HG02840 (cell line): ENCODE measurements around the gene OR9A4.
"Not testable (repeated sequence)": the region's sequence is repeated elsewhere in the genome, so short reads cannot be mapped to it uniquely, and the experiment has no call there.

ENCODE experiments used
- ATAC-seq: cut with Tn5 transposase; IDR thresholded peaks from one replicate; pipeline ENCODE4 v1.9.1; 2021; ENCODE audit warnings: mild to moderate bottlenecking, moderate library complexity, moderate number of reproducible peaks; ENCODE audit not compliant: unreplicated experiment, low FRiP score

The OR9A4 gene, protein sequence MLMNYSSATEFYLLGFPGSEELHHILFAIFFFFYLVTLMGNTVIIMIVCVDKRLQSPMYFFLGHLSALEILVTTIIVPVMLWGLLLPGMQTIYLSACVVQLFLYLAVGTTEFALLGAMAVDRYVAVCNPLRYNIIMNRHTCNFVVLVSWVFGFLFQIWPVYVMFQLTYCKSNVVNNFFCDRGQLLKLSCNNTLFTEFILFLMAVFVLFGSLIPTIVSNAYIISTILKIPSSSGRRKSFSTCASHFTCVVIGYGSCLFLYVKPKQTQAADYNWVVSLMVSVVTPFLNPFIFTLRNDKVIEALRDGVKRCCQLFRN

DNA sequence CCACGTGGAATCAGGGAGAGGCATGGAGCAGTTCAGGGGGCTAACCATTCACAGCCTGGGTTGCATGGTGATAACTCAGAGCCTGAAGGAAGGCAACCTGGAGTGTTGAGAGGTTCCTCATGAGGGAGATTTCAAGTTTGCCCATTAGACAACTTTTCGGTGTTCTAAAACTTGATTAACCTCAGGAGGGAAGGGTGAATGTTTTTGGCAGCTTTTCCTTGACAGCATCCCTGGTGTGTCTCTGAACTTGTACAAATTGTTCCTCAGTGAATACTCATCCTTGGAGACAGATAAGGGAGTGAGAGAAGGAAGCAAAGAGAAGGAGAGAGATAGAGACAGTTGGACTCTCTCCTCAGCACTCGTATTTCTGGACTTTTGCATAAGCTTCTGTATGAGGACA, at the start of gene OR9A4:
Gene OR9A4 (plus strand): TSS at position 301 of the 400 bp plus-strand sequence. CDS start 2,477 bp downstream, outside the sequence.
- ATAC-seq, result no peak

DNA sequence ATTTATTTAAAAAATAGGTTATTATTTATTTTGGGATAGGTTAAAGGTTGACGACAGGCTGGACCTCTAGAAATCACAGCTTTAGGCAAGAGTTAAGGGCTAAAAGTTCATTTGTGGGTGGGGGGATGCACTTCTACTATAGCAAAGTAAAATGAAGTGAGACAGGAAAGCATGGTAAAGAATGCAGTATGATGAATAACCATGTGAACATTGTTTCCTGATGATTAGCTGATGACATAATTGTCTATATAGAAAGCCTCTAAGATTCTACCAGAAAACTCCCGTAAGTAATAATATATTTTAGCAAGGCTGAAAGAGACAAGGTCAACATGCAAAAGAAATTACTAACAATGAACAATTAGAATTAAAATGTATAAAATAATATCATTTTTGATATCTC, 49.2 kb upstream of the OR9A4 start:
- ATAC-seq, result no peak

DNA sequence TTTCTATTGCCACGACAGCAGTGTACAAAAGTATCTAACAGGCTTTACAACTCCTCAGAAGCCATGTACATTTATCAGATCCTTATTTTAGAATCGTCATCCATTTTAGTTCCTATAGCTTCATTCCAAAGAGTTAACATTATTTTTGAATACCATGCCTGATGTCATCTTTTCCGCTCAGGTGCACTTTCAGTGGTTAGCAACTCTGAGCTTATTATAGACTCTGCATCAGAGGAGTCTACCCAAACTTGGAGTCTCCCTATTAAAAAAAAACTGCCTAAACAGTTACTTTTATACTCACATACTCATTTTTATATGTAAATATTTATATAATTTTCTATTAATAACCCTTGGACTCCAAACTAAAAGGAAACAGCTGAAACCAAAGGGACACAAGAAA, 43.3 kb upstream of the OR9A4 start:
- ATAC-seq, result no peak

DNA sequence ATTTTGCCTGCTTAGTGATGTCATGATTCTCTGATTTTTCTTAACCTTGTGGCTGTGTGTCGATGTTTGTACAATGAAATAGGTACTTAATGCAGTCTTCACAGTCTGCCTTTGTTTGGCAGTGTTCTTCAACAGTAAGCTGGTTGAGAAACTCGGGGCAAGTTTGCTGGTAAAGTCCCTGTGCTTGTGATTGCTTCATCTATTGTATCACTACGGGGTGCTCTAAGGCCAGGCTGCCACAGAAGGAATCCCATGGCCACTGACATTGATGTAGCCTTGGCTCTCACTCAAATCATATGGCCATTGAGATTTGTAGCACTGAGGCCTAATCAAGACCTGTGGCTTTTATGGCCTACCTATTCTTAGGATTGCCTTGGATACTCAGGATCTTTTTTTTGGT, 41.4 kb upstream of the OR9A4 start:
- ATAC-seq, result no peak

DNA sequence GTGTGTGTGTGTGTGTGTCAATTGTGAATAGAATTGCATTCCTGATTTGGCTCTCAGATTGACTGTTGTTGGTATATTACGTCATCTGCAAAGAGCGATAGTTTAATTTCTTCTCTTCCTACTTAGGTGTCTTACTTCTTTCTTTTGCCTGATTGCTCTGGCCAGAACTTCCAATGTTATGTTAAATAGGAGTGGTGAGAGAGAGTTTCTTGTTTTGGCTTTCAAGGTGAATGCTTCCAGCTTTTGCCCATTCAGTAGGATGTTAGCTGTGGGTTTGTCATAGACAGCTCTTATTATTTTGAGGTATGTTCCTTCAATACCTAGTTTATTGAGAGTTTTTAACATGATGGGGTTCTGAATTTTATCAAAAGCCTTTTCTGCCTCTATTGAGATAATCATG, 40.7 kb upstream of the OR9A4 start:
- ATAC-seq, result no peak

DNA sequence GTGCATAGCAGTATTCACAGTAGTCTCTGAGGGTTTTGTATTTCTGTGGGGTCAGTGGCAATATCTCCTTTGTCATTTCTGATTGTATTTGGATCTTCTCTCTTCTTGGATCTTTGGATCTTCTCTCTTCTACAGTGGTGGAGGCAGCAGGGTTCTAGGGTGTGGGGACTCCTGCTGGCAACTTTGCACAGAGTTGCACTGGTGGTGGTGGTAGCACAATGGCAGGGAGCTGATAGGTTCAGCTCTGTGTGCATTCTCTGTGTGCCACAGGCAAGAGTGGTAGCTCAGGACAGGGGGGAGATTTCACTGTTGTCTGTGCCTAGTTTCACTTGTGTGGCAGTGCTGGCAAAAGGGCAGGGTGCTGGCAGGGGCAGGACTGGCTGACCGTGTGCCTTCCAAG, 39.8 kb upstream of the OR9A4 start:
- no peak for ATAC-seq

DNA sequence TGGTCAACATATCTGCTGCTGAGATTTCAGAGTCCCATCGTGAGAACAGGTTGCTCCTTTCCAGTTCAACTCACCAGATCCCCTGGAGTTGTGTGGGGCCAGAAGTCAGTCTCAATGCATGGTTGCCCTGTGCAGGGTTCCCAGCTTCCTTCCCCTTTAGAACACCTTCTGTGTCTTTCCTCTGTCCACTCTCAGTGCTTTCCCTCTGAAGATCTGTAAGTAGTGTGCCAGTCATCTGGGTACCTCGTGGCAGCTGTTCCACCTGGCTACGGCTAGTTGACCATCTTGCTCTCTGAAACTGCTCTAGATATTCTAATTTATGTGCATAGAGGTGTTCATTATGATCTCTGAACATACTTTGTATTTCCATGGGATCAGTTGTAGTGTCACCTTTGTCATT, 38.8 kb upstream of the OR9A4 start:
- no peak for ATAC-seq

DNA sequence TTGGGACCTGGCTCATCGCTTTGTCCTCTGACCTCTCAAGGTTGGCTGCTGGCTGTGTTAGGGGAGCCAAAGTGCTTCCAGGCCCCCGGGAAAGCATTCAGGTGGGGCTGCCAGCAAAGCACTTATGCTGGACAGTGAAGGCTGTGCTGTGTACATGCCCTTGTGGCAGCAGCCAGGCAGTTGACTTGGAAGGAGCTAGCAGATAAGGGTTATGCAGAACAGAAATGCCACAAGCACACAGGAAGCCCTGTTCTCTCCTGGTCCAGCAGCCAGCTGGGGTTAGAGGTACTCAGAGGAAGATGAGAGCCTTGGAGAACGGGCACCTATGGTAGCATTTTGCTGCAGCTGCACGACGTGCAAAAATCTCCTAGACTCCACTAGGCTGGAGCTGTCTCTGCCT, 35.2 kb upstream of the OR9A4 start:
- ATAC-seq, result no peak

DNA sequence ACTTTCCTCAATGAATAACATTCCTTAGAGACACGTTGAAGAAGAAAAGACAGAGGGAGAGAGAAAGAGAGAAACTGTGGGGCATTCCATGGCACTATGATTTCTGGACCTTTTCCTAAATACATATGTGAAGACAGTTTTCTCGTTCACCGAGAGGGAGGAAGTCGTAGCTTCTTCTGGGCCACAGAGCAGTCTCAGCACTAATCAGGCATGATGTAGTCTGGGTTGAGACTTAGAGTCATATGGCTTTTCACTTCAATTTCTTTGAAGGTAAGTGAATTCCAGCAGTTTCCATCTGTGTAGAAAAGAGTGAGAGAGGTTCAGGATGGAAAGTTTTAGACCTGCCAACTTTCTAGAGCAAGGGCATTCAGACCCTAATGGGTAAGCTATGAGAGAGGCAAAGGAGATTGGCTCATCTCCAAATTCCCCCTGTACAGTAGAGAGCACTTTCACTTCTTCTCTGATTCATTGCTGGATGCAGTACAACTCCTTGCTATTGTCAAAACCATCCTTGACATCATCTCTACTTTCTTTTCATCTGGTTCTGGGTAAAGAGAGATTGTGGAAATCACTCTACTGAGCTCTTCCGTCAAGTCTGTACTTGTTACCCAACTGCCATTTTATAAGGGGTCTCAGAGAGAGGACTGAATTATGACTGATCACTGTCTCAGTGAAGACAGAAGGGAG, 31.5 kb upstream of the OR9A4 start:
- ATAC-seq, result peak; percentile 71

DNA sequence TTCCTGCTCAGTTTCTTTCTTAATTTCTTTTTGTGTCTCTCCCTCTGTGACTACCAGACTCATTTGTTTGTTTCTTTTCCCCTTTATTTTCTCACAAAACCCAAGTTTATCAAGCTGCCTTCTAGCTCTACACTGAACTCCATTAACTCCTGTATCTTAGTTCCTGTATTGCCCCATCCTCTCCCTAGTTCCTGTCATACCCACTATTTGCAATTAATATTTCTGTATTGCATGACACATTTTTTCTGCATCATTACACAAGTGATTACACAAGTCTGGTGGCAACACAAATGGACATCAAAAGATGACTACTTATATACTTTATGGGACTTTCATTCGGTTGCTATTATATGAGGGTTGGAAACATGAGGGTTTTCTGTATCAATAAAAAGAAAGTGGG, 26.9 kb upstream of the OR9A4 start:
- ATAC-seq, result no peak

DNA sequence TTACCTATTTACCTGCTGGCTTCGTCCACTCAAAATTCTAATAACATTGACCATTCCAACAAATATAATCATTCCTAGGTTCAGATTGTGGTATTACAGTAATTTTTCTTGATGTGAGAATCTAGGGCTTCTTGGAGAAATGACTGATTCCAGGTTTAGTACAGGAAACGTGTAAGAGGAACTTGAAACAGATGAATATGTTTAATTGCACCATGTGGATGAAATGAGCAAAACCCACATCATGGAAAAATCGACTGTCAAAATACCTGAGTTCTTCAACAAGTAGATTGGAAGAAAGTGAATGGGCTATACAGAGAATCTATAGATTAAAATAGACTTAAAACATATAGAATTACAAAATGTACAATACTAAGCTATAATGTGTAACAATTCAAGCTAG, 24.9 kb upstream of the OR9A4 start:
- no peak for ATAC-seq

DNA sequence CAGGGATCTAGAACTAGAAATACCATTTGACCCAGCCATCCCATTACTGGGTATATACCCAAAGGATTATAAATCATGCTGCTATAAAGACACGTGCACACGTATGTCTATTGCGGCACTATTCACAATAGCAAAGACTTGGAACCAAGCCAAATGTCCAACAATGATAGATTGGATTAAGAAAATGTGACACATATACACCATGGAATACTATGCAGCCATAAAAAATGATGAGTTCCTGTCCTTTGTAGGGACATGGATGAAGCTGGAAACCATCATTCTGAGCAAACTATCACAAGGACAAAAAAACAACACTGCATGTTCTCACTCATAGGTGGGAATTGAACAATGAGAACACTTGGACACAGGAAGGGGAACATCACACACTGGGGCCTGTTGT, 16.8 kb upstream of the OR9A4 start:
- ATAC-seq, result not testable (repeated sequence)

DNA sequence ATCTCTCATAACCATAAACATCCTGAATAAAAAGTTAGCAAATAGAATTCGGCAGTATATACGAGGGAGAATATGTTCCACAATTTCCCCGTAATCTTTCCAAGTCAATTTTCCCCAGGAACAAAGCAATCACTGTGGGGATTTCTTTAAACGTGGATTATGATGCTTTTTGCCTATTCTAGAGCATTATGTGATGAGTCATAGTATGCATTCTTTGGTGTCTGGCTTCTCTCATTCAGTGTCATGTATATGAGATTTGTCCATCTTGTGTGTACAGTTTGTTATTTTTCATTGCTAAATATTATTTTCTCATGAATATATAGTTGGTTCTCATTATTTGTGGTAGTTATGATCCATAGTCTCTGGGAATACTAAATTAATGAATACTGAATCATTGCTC, 9.9 kb upstream of the OR9A4 start:
- no peak for ATAC-seq

DNA sequence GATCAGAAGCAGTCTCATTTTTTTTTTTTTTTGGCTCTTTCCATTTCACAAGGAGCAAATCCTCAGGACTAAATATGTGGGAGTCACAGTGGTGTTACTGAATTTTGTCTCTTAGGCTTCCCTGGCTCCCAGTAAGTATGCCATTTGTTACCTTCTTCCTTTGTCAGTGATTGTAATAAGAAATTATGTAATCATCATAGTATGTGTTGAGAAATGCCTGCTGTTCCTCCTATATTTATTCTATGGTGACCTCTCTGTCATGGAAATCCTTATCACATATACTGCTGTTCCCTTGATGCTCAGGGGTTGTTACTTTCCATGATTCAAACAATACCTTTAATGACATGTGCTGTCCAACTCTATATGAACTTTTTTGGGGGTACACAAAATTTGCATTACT, 4.8 kb upstream of the OR9A4 start:
- no peak for ATAC-seq

DNA sequence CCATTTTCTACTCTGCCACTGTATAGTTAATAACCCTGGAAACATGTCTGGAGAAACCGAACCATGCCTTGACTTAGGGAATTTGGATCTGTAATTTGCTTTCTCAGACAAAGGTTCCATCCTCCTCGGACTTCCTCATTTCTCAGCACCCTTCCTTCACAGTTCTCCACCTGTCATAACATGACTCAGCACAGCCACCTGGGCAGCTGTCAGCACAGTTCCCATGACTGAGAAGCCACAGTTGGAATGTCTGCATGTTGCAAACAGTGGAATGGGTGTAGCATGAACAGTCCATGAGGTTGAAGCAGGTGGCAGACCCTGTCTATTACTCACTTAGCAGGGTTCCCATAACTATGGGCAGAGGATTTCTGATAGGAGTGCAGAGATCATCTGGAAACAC, 634 bp upstream of the OR9A4 start:
- no peak for ATAC-seq

DNA sequence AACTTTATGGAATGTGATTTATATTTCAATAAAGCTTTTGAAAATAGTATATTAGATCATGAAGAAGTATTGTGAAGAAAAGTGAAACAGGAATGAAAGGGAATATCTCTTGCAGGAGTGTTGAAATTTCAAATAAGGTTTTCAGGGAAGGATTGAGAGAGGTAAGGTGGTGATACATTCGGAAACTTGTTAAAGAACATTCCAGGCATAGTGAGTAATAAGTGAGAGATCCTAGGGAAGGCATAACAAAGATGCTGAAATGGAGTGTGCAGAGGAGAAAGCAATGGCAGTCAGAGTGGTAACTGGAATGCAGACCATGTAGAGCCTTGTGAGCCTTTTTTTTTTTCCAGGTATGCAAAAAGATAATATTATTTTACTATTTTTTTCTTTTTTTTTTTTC, 4.1 kb downstream of the OR9A4 start:
- no peak for ATAC-seq

DNA sequence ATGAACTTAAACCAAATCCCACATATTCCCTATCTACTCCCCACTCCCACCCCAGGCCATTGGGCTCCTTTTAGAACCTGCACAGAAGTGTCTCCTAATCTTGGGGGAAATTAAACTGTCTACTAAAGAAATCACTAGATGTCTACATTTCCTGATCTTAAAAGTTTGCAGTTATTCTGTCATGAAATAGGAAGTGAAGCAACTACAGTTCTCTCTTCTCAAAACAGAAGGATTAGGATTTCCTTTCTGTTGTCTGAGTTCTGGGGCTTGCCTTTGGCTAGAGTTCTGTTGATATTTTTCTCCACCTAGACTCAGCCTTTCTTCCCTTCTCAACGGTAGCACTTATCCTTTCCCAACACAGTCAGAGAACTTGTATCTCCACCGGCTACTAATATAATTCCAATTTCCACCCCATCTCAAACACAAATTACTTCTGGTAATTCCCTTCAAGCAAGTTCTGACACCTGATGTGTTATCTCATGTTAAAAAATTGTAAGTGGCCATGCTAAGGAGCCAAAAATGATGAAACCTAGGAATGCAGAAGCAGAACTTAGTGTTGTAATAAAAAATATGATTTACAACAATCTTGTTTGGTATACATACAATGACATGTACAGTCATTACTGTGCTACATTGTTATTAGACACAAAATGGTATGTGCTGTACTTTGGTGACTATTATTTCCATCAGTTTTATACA, 12.1 kb downstream of the OR9A4 start:
- no peak for ATAC-seq

DNA sequence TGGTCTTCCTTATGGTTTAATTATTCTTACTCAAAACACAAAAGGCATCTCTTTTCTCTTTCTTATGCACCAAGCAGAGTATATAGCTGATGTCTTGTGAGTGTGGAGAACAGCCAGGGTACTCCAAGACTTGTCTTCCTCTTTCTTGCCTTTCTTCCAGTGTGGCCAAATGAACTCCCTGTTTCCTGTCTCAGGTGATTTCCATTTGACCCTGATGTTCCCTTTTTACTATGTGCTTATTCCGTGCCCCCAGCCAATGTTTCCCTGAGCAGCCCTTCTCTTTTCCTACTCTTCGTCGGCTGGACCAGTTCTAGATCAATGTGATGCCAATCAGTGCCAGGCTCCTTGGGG, 12.6 kb downstream of the OR9A4 start:
- no peak for ATAC-seq

DNA sequence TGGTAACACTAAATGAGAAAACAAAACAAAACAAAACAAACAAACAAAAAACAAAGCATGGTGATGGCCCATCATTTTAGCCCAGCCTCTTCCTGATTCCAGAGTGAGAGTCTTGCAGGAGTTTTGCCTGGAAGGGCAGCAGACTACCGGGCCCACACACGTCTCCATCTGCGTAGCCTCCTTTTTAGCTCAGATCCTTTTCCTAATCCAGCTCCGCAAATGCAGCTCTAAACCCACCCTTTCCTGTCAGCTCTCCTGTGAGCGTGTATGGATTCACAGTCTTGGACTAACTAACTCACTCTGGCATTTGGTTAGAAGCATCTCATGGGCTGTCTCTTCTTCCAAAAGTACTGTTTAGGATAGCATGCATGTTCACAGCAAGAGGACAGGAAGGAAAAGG, 14.0 kb downstream of the OR9A4 start:
- ATAC-seq, result no peak

DNA sequence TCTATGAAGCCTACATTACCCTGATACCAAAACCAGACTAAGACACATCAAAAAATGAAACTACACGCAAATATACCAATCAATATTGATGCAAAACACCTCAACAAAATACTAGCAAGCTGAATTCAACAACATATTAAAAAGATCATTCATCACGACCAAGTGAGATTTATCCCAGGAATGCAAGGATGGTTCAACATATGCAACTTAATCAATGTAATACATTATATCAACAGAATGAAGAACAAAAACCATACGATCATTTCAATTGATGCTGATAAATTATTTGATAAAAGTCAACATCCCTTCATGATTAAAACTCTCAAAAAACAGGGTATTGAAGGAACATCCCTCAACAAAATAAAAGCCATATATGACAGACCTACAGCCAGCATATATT, 24.9 kb downstream of the OR9A4 start:
- ATAC-seq, result no peak

DNA sequence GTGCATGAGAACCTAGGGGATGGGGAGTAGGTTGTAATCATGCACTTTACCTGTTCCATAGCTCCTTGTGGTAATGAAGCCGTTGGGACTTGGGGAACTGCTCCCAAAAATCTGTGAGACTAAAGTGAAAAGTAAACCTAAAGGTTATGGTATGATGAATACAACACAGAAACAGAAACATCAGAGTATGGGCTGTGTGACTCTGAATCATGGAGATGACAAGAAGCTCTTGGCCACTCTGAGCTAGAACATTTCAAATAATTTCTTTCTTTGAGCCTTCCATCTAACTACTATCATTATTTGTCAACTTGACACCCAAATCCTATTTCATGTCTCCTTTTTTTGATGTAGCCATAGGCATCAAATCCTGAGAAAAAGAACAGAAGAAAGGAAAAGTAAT, 27.6 kb downstream of the OR9A4 start:
- ATAC-seq, result no peak

DNA sequence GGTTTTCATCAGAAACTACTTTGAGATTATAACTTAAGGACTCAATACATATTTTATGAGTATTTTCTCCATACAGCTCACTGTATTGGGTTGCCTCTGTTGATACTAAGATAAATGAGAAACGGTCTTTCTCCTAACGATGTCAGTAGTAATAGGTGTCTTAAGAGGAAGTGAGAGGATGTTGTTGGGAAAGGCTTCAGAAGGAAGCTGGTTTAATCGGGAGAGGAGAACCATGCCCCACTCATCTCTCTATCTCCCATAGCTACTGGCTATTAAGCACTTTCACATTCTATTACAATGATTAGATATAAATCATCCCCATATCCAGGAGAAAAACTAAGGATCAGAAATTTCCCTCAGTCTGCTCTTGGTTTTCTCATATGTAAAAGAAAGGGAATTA, 28.6 kb downstream of the OR9A4 start:
- ATAC-seq, result no peak
